Common myeloid progenitor, CD34-positive (primary cell): ENCODE results near the gene MAMDC2.
A peak's percentile ranks its signal among the peaks of the same experiment; 100 is the strongest.
"Not testable (repeated sequence)": the region's sequence is repeated elsewhere in the genome, so short reads cannot be mapped to it uniquely, and the experiment has no call there.

Experiments
- CTCF ChIA-PET: fragments of 350-600 bp; sonication (Branson Sonifier 250); formaldehyde crosslinking; loops from one replicate; lab custom pipeline; 2021; ENCODE audit warnings: antibody characterized with exemption; lab: Charles Lee
- POLR2A ChIA-PET: fragments of 350-600 bp; sonication (Branson Sonifier 250); formaldehyde crosslinking; loops from one replicate; lab custom pipeline; 2021; ENCODE audit warnings: antibody characterized with exemption; lab: Charles Lee
- DNase-seq, 3 donors: peaks; one replicate each; pipeline versions ENCODE4 v3.0.0 to v3.0.0-alpha.2; 2013
- H3K27ac ChIP-seq, 2 experiments: 1 replicate in 1 of 2; 2 replicates in 1 of 2; pipeline ENCODE4 v1.7.0; 2013; ENCODE audit warnings: inconsistent platforms in 2 of 2, low read length in 2 of 2, mild to moderate bottlenecking in 2 of 2, low read depth in 1 of 2, moderate library complexity in 1 of 2; ENCODE audit not compliant: severe bottlenecking in 2 of 2, insufficient read depth in 1 of 2, poor library complexity in 1 of 2
- H3K27me3 ChIP-seq, 5 experiments: replicated peaks in 2 of 5; 1 replicate in 3 of 5; 2 replicates in 2 of 5; pipeline versions ENCODE4 v1.6.1 to v1.7.0; 2013; ENCODE audit warnings: low read length in 4 of 5, mild to moderate bottlenecking in 2 of 5, moderate library complexity in 2 of 5, inconsistent platforms in 1 of 5; ENCODE audit not compliant: insufficient read depth in 5 of 5, control insufficient read depth in 4 of 5
- H3K36me3 ChIP-seq, 4 experiments: 1 replicate in 2 of 4; 2 replicates in 2 of 4; pipeline versions ENCODE4 v1.6.1 to v1.7.0; 2013; ENCODE audit warnings: low read length in 3 of 4, control low read depth in 1 of 4, mild to moderate bottlenecking in 1 of 4; ENCODE audit not compliant: control insufficient read depth in 4 of 4, insufficient read depth in 4 of 4
- H3K4me1 ChIP-seq, 4 experiments: 1 replicate in 3 of 4; 2 replicates in 1 of 4; pipeline versions ENCODE4 v1.6.1 to v1.7.1; 2013; ENCODE audit warnings: low read length in 3 of 4, mild to moderate bottlenecking in 3 of 4, control low read depth in 1 of 4, inconsistent platforms in 1 of 4, moderate library complexity in 1 of 4; ENCODE audit not compliant: control insufficient read depth in 4 of 4, insufficient read depth in 4 of 4; ENCODE audit errors: control extremely low read depth in 1 of 4
- H3K4me3 ChIP-seq, 7 experiments: 1 replicate in 4 of 7; 2 replicates in 3 of 7; pipeline versions ENCODE4 v1.5.1 to v1.7.0; 2013; ENCODE audit warnings: mild to moderate bottlenecking in 7 of 7, low read length in 6 of 7, moderate library complexity in 6 of 7, inconsistent platforms in 2 of 7, low read depth in 2 of 7, control low read depth in 1 of 7; ENCODE audit not compliant: insufficient read depth in 4 of 7, control insufficient read depth in 1 of 7; ENCODE audit errors: extremely low read depth in 1 of 7
- H3K9me3 ChIP-seq, 5 experiments: 1 replicate in 4 of 5; 2 replicates in 1 of 5; pipeline versions ENCODE4 v1.6.1 to v1.7.1; 2013; ENCODE audit warnings: low read length in 4 of 5, mild to moderate bottlenecking in 2 of 5, inconsistent platforms in 1 of 5, low read depth in 1 of 5, moderate library complexity in 1 of 5; ENCODE audit not compliant: control insufficient read depth in 4 of 5, insufficient read depth in 2 of 5; ENCODE audit errors: control extremely low read depth in 1 of 5
- WGBS: methylation state at CpG from one replicate; pipeline ENCODE4 v1.1.5; 2013; ENCODE audit not compliant: insufficient coverage; 5-methylcytosine and 5-hydroxymethylcytosine counted together

The MAMDC2 gene

DNA sequence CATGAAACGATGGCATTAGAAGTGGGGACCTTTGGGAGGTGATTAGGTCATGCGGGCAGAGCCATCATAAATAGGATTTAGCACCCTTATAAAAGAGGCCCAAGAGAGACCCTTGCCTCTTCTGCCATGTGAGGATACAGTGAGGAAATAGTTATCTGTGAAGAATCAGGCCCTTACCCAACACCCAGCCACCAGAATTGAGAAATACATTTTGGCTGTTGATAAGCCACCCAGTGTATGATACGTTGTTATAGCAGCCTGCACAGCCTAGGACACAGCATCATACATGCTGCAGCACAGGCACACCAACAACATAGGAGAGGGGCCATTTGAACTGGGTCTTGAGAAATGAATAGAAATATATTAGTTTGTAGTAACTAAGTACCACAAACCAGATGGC, 8.0 kb upstream of the MAMDC2 start:
- H3K9me3 ChIP-seq, result peaks cover 0 to 4% (median 0%) of the 10 kb centered on the region in 5 experiments
- no peak overlapping the region for H3K27ac ChIP-seq
- H3K4me1 ChIP-seq, result no peaks in the 10 kb centered on the region
- CTCF ChIA-PET, result no interaction called here
- H3K4me3 ChIP-seq, result no peak overlapping the region
- POLR2A ChIA-PET, result no interaction called here
- no peak for DNase-seq
- H3K36me3 ChIP-seq, result no peaks in the 10 kb centered on the region
- H3K27me3 ChIP-seq, result no peaks in the 10 kb centered on the region
- 100% methylated on average over 2 of the region's 3 CpGs for WGBS

GRCh38 chr9:70036641-70037040, 7.0 kb upstream of the MAMDC2 start:
- H3K27me3 ChIP-seq, result peaks cover 0 to 2% (median 0%) of the 10 kb centered on the region in 5 experiments
- CTCF ChIA-PET, result no interaction called here
- no peak for DNase-seq
- no peaks in the 10 kb centered on the region for H3K4me1 ChIP-seq
- H3K4me3 ChIP-seq, result no peak overlapping the region
- no peaks in the 10 kb centered on the region for H3K36me3 ChIP-seq
- peaks cover 0 to 4% (median 0%) of the 10 kb centered on the region in 5 experiments for H3K9me3 ChIP-seq
- 94% methylated on average over 6 of the region's 6 CpGs for WGBS
- H3K27ac ChIP-seq, result no peak overlapping the region
- POLR2A ChIA-PET, result no interaction called here

GRCh38 chr9:70038171-70038621, 5.5 kb upstream of the MAMDC2 start:
- peaks cover 0 to 11% (median 0%) of the 10 kb centered on the region in 5 experiments for H3K27me3 ChIP-seq
- 70% methylated on average over 4 of the region's 4 CpGs for WGBS
- H3K4me3 ChIP-seq, H3K36me3 ChIP-seq, DNase-seq, H3K27ac ChIP-seq, POLR2A ChIA-PET, H3K9me3 ChIP-seq, H3K4me1 ChIP-seq: not testable (repeated sequence)
- CTCF ChIA-PET, result interaction anchor here (0.7 kb wide), 1 partner anchor 75 kb away, joined by 3 read pairs; no protein-coding TSS in a partner anchor

DNA sequence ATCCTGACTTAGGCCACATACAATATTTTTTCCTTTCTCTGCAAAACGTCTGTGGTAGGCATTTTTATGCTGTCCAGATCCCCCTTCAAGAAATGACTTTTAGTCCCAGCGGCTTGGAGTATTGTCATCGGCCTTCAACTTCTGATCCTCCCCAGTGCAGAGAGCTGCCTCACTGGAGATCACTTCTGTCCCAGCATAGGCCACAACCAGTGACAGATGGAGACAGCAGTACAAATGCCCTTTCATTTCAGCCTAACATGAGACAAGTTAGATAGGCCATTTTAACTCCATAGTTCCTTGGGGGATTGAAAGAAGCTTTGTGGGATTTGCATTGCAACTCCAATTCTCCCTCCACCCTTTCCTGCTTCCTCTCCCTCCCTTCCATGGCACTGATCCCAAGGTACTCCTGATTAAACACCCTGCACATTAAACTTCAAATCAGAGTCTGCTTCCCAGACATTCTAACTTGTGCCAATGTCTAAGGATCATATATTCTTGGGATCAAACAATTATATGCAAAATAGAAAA, 3.2 kb upstream of the MAMDC2 start:
- Histone ChIP-seq H3K4me1 (peaks cover 0 to 21% (median 13%) of the 10 kb centered on the region in 4 experiments), H3K9me3 (peaks cover 0 to 5% (median 0%) of the 10 kb centered on the region in 5 experiments), H3K27ac (no peak overlapping the region), H3K36me3 (no peaks in the 10 kb centered on the region), H3K4me3 (no peak overlapping the region), H3K27me3 (peaks cover 0 to 15% (median 3%) of the 10 kb centered on the region in 5 experiments)
- DNase-seq, result no peak
- 83% methylated on average over 3 of the region's 3 CpGs for WGBS
- CTCF ChIA-PET, result interaction anchor here (1.1 kb wide), 1 partner anchor 13 kb away, joined by 3 read pairs; no protein-coding TSS in a partner anchor
- POLR2A ChIA-PET, result no interaction called here

- peaks cover 0 to 43% (median 28%) of the 10 kb centered on the region in 4 experiments for H3K4me1 ChIP-seq
- no peak for DNase-seq
Observed at GRCh38 chr9:70042461-70043215, 1.0 kb upstream of the MAMDC2 start.

DNA sequence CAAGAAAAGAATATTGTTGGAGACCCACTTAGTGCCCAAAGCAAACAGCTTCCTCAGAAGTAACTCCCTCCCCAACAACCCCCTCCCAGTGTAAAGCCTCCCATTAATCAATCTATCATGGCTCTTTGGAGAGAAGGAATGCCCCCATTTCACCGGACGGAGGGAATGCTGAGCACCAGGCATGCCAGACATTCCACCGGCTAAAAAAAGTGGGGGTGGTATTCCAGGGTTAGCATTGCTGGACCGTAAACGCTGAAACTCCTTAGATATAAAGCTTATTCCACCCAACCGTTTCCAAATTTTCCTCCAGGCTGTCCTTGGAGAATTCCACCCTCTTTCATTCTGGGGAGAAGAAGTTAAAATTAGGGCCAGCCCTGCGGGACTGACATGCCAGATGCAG, 363 bp upstream of the MAMDC2 start:
- ChIA-PET CTCF (interaction anchor here (1.2 to 1.5 kb wide), 4 partner anchors 9 to 51 kb away, joined by 3 to 4 read pairs (median 3); no protein-coding TSS in a partner anchor), POLR2A (no interaction called here)
- H3K4me3 ChIP-seq, result peak overlapping the region in 5 of 7 experiments; percentile 37 to 81 (median 75)
- peaks cover 0 to 48% (median 30%) of the 10 kb centered on the region in 4 experiments for H3K4me1 ChIP-seq
- 48% methylated on average over 7 of the region's 7 CpGs for WGBS
- no peak overlapping the region for H3K27ac ChIP-seq
- peaks cover 0 to 3% (median 0%) of the 10 kb centered on the region in 5 experiments for H3K9me3 ChIP-seq
- H3K27me3 ChIP-seq, result peaks cover 0 to 15% (median 3%) of the 10 kb centered on the region in 5 experiments
- peaks cover 0 to 6% (median 0%) of the 10 kb centered on the region in 4 experiments for H3K36me3 ChIP-seq
- DNase-seq, result no peak

More at GRCh38 chr9:70042461-70043215, 1.0 kb upstream of the MAMDC2 start:
- CTCF ChIA-PET, result interaction anchor here (0.8 to 1.5 kb wide), 3 partner anchors 12 to 52 kb away, joined by 3 to 4 read pairs (median 4); no protein-coding TSS in a partner anchor
- peaks cover 0 to 1% (median 0%) of the 10 kb centered on the region in 4 experiments for H3K36me3 ChIP-seq
- peak overlapping the region in 3 of 7 experiments; percentile 75 to 81 (median 81) for H3K4me3 ChIP-seq
- POLR2A ChIA-PET, result no interaction called here
- peaks cover 0 to 5% (median 0%) of the 10 kb centered on the region in 5 experiments for H3K9me3 ChIP-seq
- 98% methylated on average over 12 of the region's 15 CpGs for WGBS
- no peak overlapping the region for H3K27ac ChIP-seq
- peaks cover 0 to 15% (median 3%) of the 10 kb centered on the region in 5 experiments for H3K27me3 ChIP-seq
